HEK293 (cell line): Measurements from ENCODE around the gene GSPT1.

Experiments
- ATF2 ChIP-seq: fragments of 450-650 bp; formaldehyde crosslinking; IDR thresholded peaks from 2 replicates; pipeline ENCODE4 v1.5.1; 2016; ENCODE audit warnings: missing biosample characterization, missing genetic modification characterization, low read depth
- BCL6B ChIP-seq: fragments of 450-650 bp; formaldehyde crosslinking; IDR thresholded peaks from 2 replicates; pipeline ENCODE4 v1.5.1; 2017; ENCODE audit warnings: missing biosample characterization, missing genetic modification characterization
- KLF10 ChIP-seq: fragments of 450-650 bp; IDR thresholded peaks from 2 replicates; pipeline ENCODE4 v1.5.1; 2018; ENCODE audit warnings: missing biosample characterization, mild to moderate bottlenecking, missing genetic modification characterization
- KLF9 ChIP-seq: fragments of 450-650 bp; formaldehyde crosslinking; IDR thresholded peaks from 2 replicates; pipeline ENCODE4 v1.5.1; 2016; ENCODE audit warnings: missing biosample characterization, missing genetic modification characterization, low read depth
- MZF1 ChIP-seq: fragments of 450-650 bp; formaldehyde crosslinking; IDR thresholded peaks from 2 replicates; pipeline ENCODE4 v1.5.1; 2017; ENCODE audit warnings: missing biosample characterization, missing genetic modification characterization, borderline replicate concordance
- RBAK ChIP-seq: fragments of 450-650 bp; formaldehyde crosslinking; IDR thresholded peaks from 2 replicates; pipeline ENCODE4 v1.5.1; 2016; ENCODE audit warnings: missing biosample characterization, missing genetic modification characterization
- SCRT1 ChIP-seq: fragments of 450-650 bp; formaldehyde crosslinking; IDR thresholded peaks from 2 replicates; pipeline ENCODE4 v1.5.1; 2016; ENCODE audit warnings: missing biosample characterization, missing genetic modification characterization, borderline replicate concordance
- ZNF133 ChIP-seq: fragments of 450-650 bp; formaldehyde crosslinking; IDR thresholded peaks from 2 replicates; pipeline ENCODE4 v1.5.1; 2016; ENCODE audit warnings: missing biosample characterization, missing genetic modification characterization
- ZNF174 ChIP-seq: fragments of 450-650 bp; formaldehyde crosslinking; IDR thresholded peaks from 2 replicates; pipeline ENCODE4 v1.5.0; 2017; ENCODE audit warnings: missing biosample characterization, mild to moderate bottlenecking, missing genetic modification characterization
- ZNF280C ChIP-seq: fragments of 450-650 bp; formaldehyde crosslinking; IDR thresholded peaks from 2 replicates; pipeline ENCODE4 v1.5.1; 2016; ENCODE audit warnings: missing biosample characterization, missing genetic modification characterization
- ZNF302 ChIP-seq: fragments of 450-650 bp; formaldehyde crosslinking; IDR thresholded peaks from 2 replicates; pipeline ENCODE4 v1.5.1; 2016; ENCODE audit warnings: missing biosample characterization, missing genetic modification characterization, low read depth
- ZNF362 ChIP-seq: fragments of 450-650 bp; formaldehyde crosslinking; IDR thresholded peaks from 2 replicates; pipeline ENCODE4 v1.5.1; 2016; ENCODE audit warnings: missing biosample characterization, missing genetic modification characterization
- ZNF416 ChIP-seq: fragments of 450-650 bp; formaldehyde crosslinking; IDR thresholded peaks from 2 replicates; pipeline ENCODE4 v1.5.1; 2016; ENCODE audit warnings: missing biosample characterization, missing genetic modification characterization
- ZNF433 ChIP-seq: fragments of 450-650 bp; formaldehyde crosslinking; IDR thresholded peaks from 2 replicates; pipeline ENCODE4 v1.5.1; 2016; ENCODE audit warnings: missing biosample characterization, missing genetic modification characterization, low read depth
- ZNF48 ChIP-seq: fragments of 450-650 bp; formaldehyde crosslinking; IDR thresholded peaks from 2 replicates; pipeline ENCODE4 v1.5.1; 2016; ENCODE audit warnings: missing biosample characterization, missing genetic modification characterization
- ZNF488 ChIP-seq: fragments of 450-650 bp; formaldehyde crosslinking; IDR thresholded peaks from 2 replicates; pipeline ENCODE4 v1.5.1; 2016; ENCODE audit warnings: missing biosample characterization, missing genetic modification characterization
- ZNF513 ChIP-seq: fragments of 450-650 bp; IDR thresholded peaks from 2 replicates; pipeline ENCODE4 v1.5.1; 2018; ENCODE audit warnings: missing biosample characterization, missing genetic modification characterization
- ZNF645 ChIP-seq: fragments of 450-650 bp; formaldehyde crosslinking; IDR thresholded peaks from 2 replicates; pipeline ENCODE4; 2016; ENCODE audit warnings: missing biosample characterization, missing genetic modification characterization
- ZNF677 ChIP-seq: fragments of 450-650 bp; IDR thresholded peaks from 2 replicates; pipeline ENCODE4 v1.5.0; 2018; ENCODE audit warnings: missing biosample characterization, mild to moderate bottlenecking, missing genetic modification characterization, moderate library complexity
- ZNF76 ChIP-seq: fragments of 450-650 bp; formaldehyde crosslinking; IDR thresholded peaks from 2 replicates; pipeline ENCODE4; 2016; ENCODE audit warnings: low read depth, missing biosample characterization, missing genetic modification characterization, borderline replicate concordance
- ZNF792 ChIP-seq: fragments of 450-650 bp; formaldehyde crosslinking; IDR thresholded peaks from 2 replicates; pipeline ENCODE4 v1.5.1; 2016; ENCODE audit warnings: missing biosample characterization, missing genetic modification characterization

The GSPT1 gene

GRCh38 chr16:11833951-11834695, 81.6 kb downstream of the GSPT1 start (continued):
- TF ChIP-seq ATF2 (tag by site-specific recombination) = peak; percentile 89
- no peak for TF ChIP-seq ZNF488 (tag by site-specific recombination)
- TF ChIP-seq BCL6B = no peak
- TF ChIP-seq KLF9 (tag by site-specific recombination) = no peak
- no peak for TF ChIP-seq ZNF513
- TF ChIP-seq KLF10 (tag by site-specific recombination) = no peak
- TF ChIP-seq ZNF48 (tag by site-specific recombination) = no peak
- no peak for TF ChIP-seq RBAK (tag by site-specific recombination)
- no peak for TF ChIP-seq MZF1 (tag by site-specific recombination)
- TF ChIP-seq ZNF280C = no peak
- TF ChIP-seq ZNF792 (tag by site-specific recombination) = no peak
- no peak for TF ChIP-seq ZNF362 (tag by site-specific recombination)
- TF ChIP-seq ZNF677 (tag by site-specific recombination) = no peak
- TF ChIP-seq ZNF174 (tag by site-specific recombination) = no peak
- TF ChIP-seq ZNF133 = no peak
- no peak for TF ChIP-seq ZNF76
- TF ChIP-seq SCRT1 (tag by site-specific recombination) = no peak
- TF ChIP-seq ZNF433 (tag by site-specific recombination) = no peak
- no peak for TF ChIP-seq ZNF645 (tag by site-specific recombination)
- TF ChIP-seq ZNF302 = no peak
- no peak for TF ChIP-seq ZNF416 (tag by site-specific recombination)
- TF ChIP-seq, all 188 proteins: peak for 15
